T-helper 17 cell (primary cell): ENCODE results near the gene CDC37. TPM values are rescaled to one million over a fixed set of nuclear protein-coding genes. Genes with fewer than 3 reads are reported as not detected.
A peak's percentile ranks its signal among the peaks of the same experiment; 100 is the strongest.
"Not testable (repeated sequence)": the region's sequence is repeated elsewhere in the genome, so short reads cannot be mapped to it uniquely, and the experiment has no call there.

Source experiments
- ATAC-seq: fragments of 150-1000 bp; cut with Tn5 transposase; 2 replicates; pipeline ENCODE4 v1.10.0; 2021; ENCODE audit warnings: mild to moderate bottlenecking, moderate library complexity
- DNase-seq, 3 donors: peaks; one replicate each; pipeline versions ENCODE4 v3.0.0 to v3.0.0-alpha.2; 2020 to 2021
- H3K9me3 ChIP-seq: one replicate; pipeline ENCODE4 v1.7.0; 2013; ENCODE audit warnings: low read length, mild to moderate bottlenecking; ENCODE audit not compliant: control insufficient read depth, poor library complexity, severe bottlenecking
- H3K27ac Mint-ChIP-seq: one replicate; pipeline ENCODE4 v1.8.0; 2022; ENCODE audit warnings: mild to moderate bottlenecking, moderate library complexity, mixed read lengths
- H3K27me3 Mint-ChIP-seq: one replicate; pipeline ENCODE4 v1.8.0; 2022; ENCODE audit warnings: mixed read lengths
- H3K36me3 Mint-ChIP-seq: one replicate; pipeline ENCODE4 v1.8.0; 2022; ENCODE audit warnings: low read depth, mixed read lengths
- H3K4me1 Mint-ChIP-seq: one replicate; pipeline ENCODE4 v1.8.0; 2022; ENCODE audit warnings: mild to moderate bottlenecking, mixed read lengths
- H3K4me3 Mint-ChIP-seq: one replicate; pipeline ENCODE4 v1.8.0; 2022; ENCODE audit warnings: mild to moderate bottlenecking, moderate library complexity, mixed read lengths
- total RNA-seq, 4 donors: library from RNA in 2 of 4; stranded (reverse) in 2 of 4; gene quantifications; one replicate each; pipeline ENCODE4 v1.2.3 and lab custom pipeline; 2022 to 2026

CDC37 gene
- total RNA-seq, 2 donors from 2014 or later, result 198 to 207 TPM

GRCh38 chr19:10377140-10377640 lies 26.2 kb downstream of the CDC37 start:
- H3K4me3 Mint-ChIP-seq, ATAC-seq, DNase-seq, H3K9me3 ChIP-seq, H3K36me3 Mint-ChIP-seq, H3K27me3 Mint-ChIP-seq, H3K27ac Mint-ChIP-seq: not testable (repeated sequence)
- peaks cover 22% of the 10 kb centered on the region for H3K4me1 Mint-ChIP-seq

GRCh38 chr19:10374931-10375330 lies 28.4 kb downstream of the CDC37 start:
- no peak for DNase-seq
- peaks cover 2% of the 10 kb centered on the region for H3K36me3 Mint-ChIP-seq
- no peak overlapping the region for H3K4me3 Mint-ChIP-seq
- no peak for ATAC-seq
- peaks cover 13% of the 10 kb centered on the region for H3K4me1 Mint-ChIP-seq
- H3K9me3 ChIP-seq, result no peaks in the 10 kb centered on the region
- H3K27ac Mint-ChIP-seq, result no peak overlapping the region
- no peaks in the 10 kb centered on the region for H3K27me3 Mint-ChIP-seq

GRCh38 chr19:10372690-10373089 lies 30.7 kb downstream of the CDC37 start:
- Mint-ChIP-seq H3K27ac (no peak overlapping the region), H3K36me3 (peaks cover 4% of the 10 kb centered on the region), H3K4me3 (peak overlapping the region; percentile 5), H3K27me3 (no peaks in the 10 kb centered on the region), H3K4me1 (peaks cover 5% of the 10 kb centered on the region)
- DNase-seq (no peak), ATAC-seq (no peak)
- no peaks in the 10 kb centered on the region for H3K9me3 ChIP-seq

- Mint-ChIP-seq H3K36me3 (peaks cover 6% of the 10 kb centered on the region), H3K4me3 (no peak overlapping the region), H3K27ac (peak overlapping the region; percentile 53), H3K4me1 (peaks cover 5% of the 10 kb centered on the region), H3K27me3 (no peaks in the 10 kb centered on the region)
- ATAC-seq, result no peak
- no peak for DNase-seq
- H3K9me3 ChIP-seq, result no peaks in the 10 kb centered on the region
These were observed 35.1 kb downstream of the CDC37 start for GRCh38 chr19:10368101-10368803.

GRCh38 chr19:10366950-10367512 lies 36.3 kb downstream of the CDC37 start:
- ATAC-seq, H3K4me1 Mint-ChIP-seq, DNase-seq, H3K27me3 Mint-ChIP-seq, H3K4me3 Mint-ChIP-seq, H3K36me3 Mint-ChIP-seq, H3K9me3 ChIP-seq: not testable (repeated sequence)
- H3K27ac Mint-ChIP-seq, result peak overlapping the region; percentile 19

- H3K4me3 Mint-ChIP-seq, result no peak overlapping the region
- H3K36me3 Mint-ChIP-seq, result peaks cover 11% of the 10 kb centered on the region
- no peak overlapping the region for H3K27ac Mint-ChIP-seq
- H3K4me1 Mint-ChIP-seq, result peaks cover 5% of the 10 kb centered on the region
- no peak for DNase-seq
- no peak for ATAC-seq
- no peaks in the 10 kb centered on the region for H3K27me3 Mint-ChIP-seq
- no peaks in the 10 kb centered on the region for H3K9me3 ChIP-seq
These were observed 37.8 kb downstream of the CDC37 start for GRCh38 chr19:10365518-10365917.

GRCh38 chr19:10364644-10365043 lies 38.7 kb downstream of the CDC37 start:
- ATAC-seq, result no peak
- DNase-seq, result no peak
- Mint-ChIP-seq H3K27ac (no peak overlapping the region), H3K4me3 (no peak overlapping the region), H3K36me3 (peaks cover 11% of the 10 kb centered on the region), H3K4me1 (peaks cover 5% of the 10 kb centered on the region), H3K27me3 (no peaks in the 10 kb centered on the region)
- no peaks in the 10 kb centered on the region for H3K9me3 ChIP-seq

- H3K27me3 Mint-ChIP-seq, result no peaks in the 10 kb centered on the region
- peaks cover 12% of the 10 kb centered on the region for H3K36me3 Mint-ChIP-seq
- no peak overlapping the region for H3K27ac Mint-ChIP-seq
- no peaks in the 10 kb centered on the region for H3K9me3 ChIP-seq
- DNase-seq, result no peak
- ATAC-seq, result no peak
- peaks cover 3% of the 10 kb centered on the region for H3K4me1 Mint-ChIP-seq
- H3K4me3 Mint-ChIP-seq, result no peak overlapping the region
These were observed 39.5 kb downstream of the CDC37 start for GRCh38 chr19:10363789-10364281.

- DNase-seq (no peak), ATAC-seq (no peak)
- H3K27ac Mint-ChIP-seq, result no peak overlapping the region
- H3K4me3 Mint-ChIP-seq, result no peak overlapping the region
- no peaks in the 10 kb centered on the region for H3K27me3 Mint-ChIP-seq
- peaks cover 3% of the 10 kb centered on the region for H3K4me1 Mint-ChIP-seq
- H3K9me3 ChIP-seq, result no peaks in the 10 kb centered on the region
- H3K36me3 Mint-ChIP-seq, result peaks cover 10% of the 10 kb centered on the region
These were observed 41.1 kb downstream of the CDC37 start for GRCh38 chr19:10362259-10362658.

- Mint-ChIP-seq H3K4me3 (no peak overlapping the region), H3K27me3 (no peaks in the 10 kb centered on the region), H3K36me3 (peaks cover 8% of the 10 kb centered on the region), H3K27ac (peak overlapping the region; percentile 62), H3K4me1 (peaks cover 3% of the 10 kb centered on the region)
- no peaks in the 10 kb centered on the region for H3K9me3 ChIP-seq
- ATAC-seq (no peak), DNase-seq (no peak)
These were observed 41.8 kb downstream of the CDC37 start for GRCh38 chr19:10361569-10362011.

- H3K9me3 ChIP-seq, result no peaks in the 10 kb centered on the region
- H3K4me3 Mint-ChIP-seq, result no peak overlapping the region
- DNase-seq, result no peak
- no peak for ATAC-seq
- H3K27me3 Mint-ChIP-seq, result no peaks in the 10 kb centered on the region
- peaks cover 8% of the 10 kb centered on the region for H3K36me3 Mint-ChIP-seq
- H3K27ac Mint-ChIP-seq, result no peak overlapping the region
- no peaks in the 10 kb centered on the region for H3K4me1 Mint-ChIP-seq
These were observed 46.9 kb downstream of the CDC37 start for GRCh38 chr19:10356431-10356830.

GRCh38 chr19:10353793-10354391 lies 49.5 kb downstream of the CDC37 start:
- Mint-ChIP-seq H3K4me3 (no peak overlapping the region), H3K4me1 (no peaks in the 10 kb centered on the region), H3K27ac (no peak overlapping the region), H3K36me3 (no peaks in the 10 kb centered on the region), H3K27me3 (no peaks in the 10 kb centered on the region)
- H3K9me3 ChIP-seq, result no peaks in the 10 kb centered on the region
- DNase-seq, result no peak
- peak; percentile 58 for ATAC-seq

GRCh38 chr19:10352764-10353671 lies 50.3 kb downstream of the CDC37 start:
- H3K27me3 Mint-ChIP-seq, result no peaks in the 10 kb centered on the region
- H3K4me3 Mint-ChIP-seq, result no peak overlapping the region
- H3K36me3 Mint-ChIP-seq, result no peaks in the 10 kb centered on the region
- H3K27ac Mint-ChIP-seq, result no peak overlapping the region
- DNase-seq (no peak), ATAC-seq (no peak)
- H3K9me3 ChIP-seq, result no peaks in the 10 kb centered on the region
- H3K4me1 Mint-ChIP-seq, result no peaks in the 10 kb centered on the region
